K562 (cell line): ENCODE data around the gene NIN. TPM values are rescaled to one million over a fixed set of nuclear protein-coding genes. Genes with fewer than 3 reads are reported as not detected.

Source experiments
- ATAC-seq: fragments of 200-7000 bp; cut with Tn5 transposase; 3 replicates; pipeline ENCODE4 v1.9.1; 2020; ENCODE audit warnings: moderate library complexity
- BruUV-seq: library from RNA; stranded (reverse); fragments of 400-500 nt; replicated peaks from 2 replicates; lab custom pipeline; 2021; lab: Mats Ljungman, UMichigan
- CTCF ChIA-PET: fragments of 300-600 bp; formaldehyde crosslinking; extraction: SDS; loops from one replicate; lab custom pipeline; 2021; ENCODE audit warnings: low intra/inter-chr PET ratio; lab: Yijun Ruan, JAX
- POLR2A ChIA-PET: fragments of 300-600, 350-650 bp; sonication (Branson Sonifier 250); formaldehyde crosslinking; extraction: SDS; loops from one replicate; lab custom pipeline; 2021; ENCODE audit warnings: antibody characterized with exemption, inconsistent platforms; lab: Yijun Ruan, JAX
- DNase-seq, 4 experiments: peaks; one replicate each; pipeline versions ENCODE4 v3.0.0 to v3.0.0-alpha.2; 2011 to 2018; ENCODE audit warnings: low spot score in 3 of 4, mixed read lengths in 3 of 4; ENCODE audit errors: extremely low read depth in 1 of 4
- FAIRE-seq: peaks from 2 replicates; lab custom pipeline; 2011; peaks lifted over from hg19 to GRCh38; lab: Jason Lieb, UNC
- H2AFZ ChIP-seq: 2 replicates; pipeline ENCODE4 v1.6.0; 2011; ENCODE audit warnings: low read depth, low read length, control low read depth, inconsistent platforms
- H3K27ac ChIP-seq: fragments of 200-600 bp; 3 replicates; pipeline ENCODE4 v1.8.0; 2011; ENCODE audit warnings: low read depth, mild to moderate bottlenecking, control low read depth, inconsistent platforms, low read length, moderate library complexity, mixed read lengths; ENCODE audit errors: extremely low read depth
- H3K27me3 ChIP-seq, 2 experiments: fragments of 300-600 bp in 1 of 2; 2 replicates in 1 of 2; 3 replicates in 1 of 2; pipeline versions ENCODE4 v1.6.0 to v1.8.0; 2011; ENCODE audit warnings: inconsistent platforms in 2 of 2, low read length in 2 of 2, mild to moderate bottlenecking in 1 of 2, mixed read lengths in 1 of 2, moderate library complexity in 1 of 2; ENCODE audit not compliant: control insufficient read depth in 2 of 2, insufficient read depth in 2 of 2
- H3K36me3 ChIP-seq: fragments of 300-600 bp; 3 replicates; pipeline ENCODE4 v1.8.0; 2011; ENCODE audit warnings: mild to moderate bottlenecking, low read length, inconsistent platforms; ENCODE audit not compliant: control insufficient read depth, insufficient read depth
- H3K4me1 ChIP-seq, 2 experiments: fragments of 200-600 bp in 1 of 2; replicated peaks in 1 of 2; 2 replicates in 1 of 2; 3 replicates in 1 of 2; pipeline versions ENCODE4 v1.5.1 to v1.8.0; 2011; ENCODE audit warnings: inconsistent platforms in 2 of 2, low read length in 2 of 2, mild to moderate bottlenecking in 1 of 2, mixed read lengths in 1 of 2, moderate library complexity in 1 of 2; ENCODE audit not compliant: control insufficient read depth in 2 of 2, insufficient read depth in 2 of 2
- H3K4me2 ChIP-seq: 2 replicates; pipeline ENCODE4 v1.6.1; 2011; ENCODE audit warnings: low read length, control low read depth, inconsistent platforms, mixed read lengths; ENCODE audit not compliant: insufficient read depth
- H3K4me3 ChIP-seq: fragments of 200-600 bp; sonication (generic), shearing (Covaris generic); 2 replicates; pipeline ENCODE4 v1.5.1; 2016; ENCODE audit warnings: control low read depth, inconsistent platforms
- H3K79me2 ChIP-seq: fragments of 200-600 bp; 3 replicates; pipeline ENCODE4 v1.8.0; 2011; ENCODE audit warnings: low read length, inconsistent platforms; ENCODE audit not compliant: control insufficient read depth, insufficient read depth
- H3K9ac ChIP-seq, 2 experiments: 2 replicates each; pipeline versions ENCODE4 v1.6.0 to v1.6.1; 2011; ENCODE audit warnings: low read depth in 2 of 2, low read length in 2 of 2, control low read depth in 1 of 2, inconsistent platforms in 1 of 2, mild to moderate bottlenecking in 1 of 2, mixed read lengths in 1 of 2; ENCODE audit not compliant: insufficient read depth in 1 of 2
- H3K9me1 ChIP-seq: one replicate; pipeline ENCODE4 v1.6.0; 2011; ENCODE audit warnings: inconsistent platforms, mild to moderate bottlenecking, low read length, moderate library complexity; ENCODE audit not compliant: control insufficient read depth, insufficient read depth
- H3K9me3 ChIP-seq: replicated peaks from 2 replicates; pipeline ENCODE4 v1.5.1; 2011; ENCODE audit warnings: low read depth, low read length, inconsistent platforms; ENCODE audit not compliant: control insufficient read depth, insufficient read depth
- H4K20me1 ChIP-seq: replicated peaks from 2 replicates; pipeline ENCODE4 v1.6.1; 2011; ENCODE audit warnings: low read length, inconsistent platforms, mixed read lengths; ENCODE audit not compliant: control insufficient read depth, insufficient read depth
- CEBPG ChIP-seq, 3 experiments: fragments of 200-800 bp in 1 of 3; sonication (Bioruptor generic) in 1 of 3; sonication (generic) in 1 of 3; formaldehyde crosslinking in 1 of 3; IDR thresholded peaks in 2 of 3; conservative IDR thresholded peaks in 1 of 3; 2 replicates each; pipeline versions ENCODE4 v1.6.1 to v1.8.0; 2016 to 2022; ENCODE audit warnings: missing compliant biosample characterization in 2 of 3, missing genetic modification characterization in 2 of 3, mild to moderate bottlenecking in 1 of 3, missing genetic modification reagents in 1 of 3
- CREBBP ChIP-seq: IDR thresholded peaks from one replicate; pipeline ENCODE4 v1.6.1; 2012; ENCODE audit warnings: low read depth, mild to moderate bottlenecking, control low read depth, inconsistent platforms, low read length
- EHMT2 ChIP-seq: fragments of 450-650 bp; IDR thresholded peaks from 2 replicates; pipeline ENCODE4 v1.6.1; 2018; ENCODE audit warnings: antibody characterized with exemption
- ETV1 ChIP-seq: fragments of 450-650 bp; conservative IDR thresholded peaks from 2 replicates; pipeline ENCODE4 v1.6.1; 2016; ENCODE audit warnings: missing genetic modification characterization, control low read depth, low read depth, missing compliant biosample characterization
- FOSL1 ChIP-seq: fragments of 200-800 bp; sonication (Bioruptor generic); conservative IDR thresholded peaks from 2 replicates; pipeline ENCODE4 v1.6.1; 2016; ENCODE audit warnings: missing genetic modification characterization, missing compliant biosample characterization
- KLF6 ChIP-seq: fragments of 250-450 bp; sonication (Bioruptor Pico); IDR thresholded peaks from 2 replicates; pipeline ENCODE4 v1.4.0; 2020; ENCODE audit warnings: mild to moderate bottlenecking, moderate library complexity, borderline replicate concordance
- PRMT5 ChIP-seq: sonication (generic); formaldehyde crosslinking; IDR thresholded peaks from 2 replicates; pipeline ENCODE4 v1.5.0; 2020; ENCODE audit warnings: missing genetic modification reagents
- PURB ChIP-seq: sonication (generic); formaldehyde crosslinking; IDR thresholded peaks from 2 replicates; pipeline ENCODE4 v1.9.0; 2021; ENCODE audit warnings: low read depth, mild to moderate bottlenecking, missing genetic modification reagents
- PYGO2 ChIP-seq: fragments of 450-650 bp; IDR thresholded peaks from 2 replicates; pipeline ENCODE4 v1.6.1; 2016; ENCODE audit warnings: mild to moderate bottlenecking, missing genetic modification characterization, moderate library complexity, missing compliant biosample characterization
- RBM15 ChIP-seq: fragments of 200-400 bp; formaldehyde crosslinking; IDR thresholded peaks from 2 replicates; pipeline ENCODE4 v1.6.1; 2018; ENCODE audit warnings: mild to moderate bottlenecking, low read length, moderate library complexity; ENCODE audit not compliant: insufficient read depth
- SMARCC2 ChIP-seq: fragments of 450-650 bp; IDR thresholded peaks from 2 replicates; pipeline ENCODE4 v1.6.1; 2017; ENCODE audit warnings: antibody characterized with exemption, moderate library complexity, mild to moderate bottlenecking, low read depth
- ZNF282 ChIP-seq: sonication (generic); formaldehyde crosslinking; IDR thresholded peaks from 2 replicates; pipeline ENCODE4 v1.8.1; 2023; ENCODE audit warnings: missing genetic modification reagents
- ZNF644 ChIP-seq: fragments of 200-800 bp; sonication (Bioruptor generic); IDR thresholded peaks from 2 replicates; pipeline ENCODE4 v1.6.1; 2016; ENCODE audit warnings: low read depth, missing genetic modification characterization, missing compliant biosample characterization
- ZNF785 ChIP-seq: fragments of 250-450 bp; sonication (Bioruptor Pico); IDR thresholded peaks from 2 replicates; pipeline ENCODE4 v1.4.0; 2020; ENCODE audit warnings: mild to moderate bottlenecking
- WGBS: fragments of 100-300 bp; shearing (Covaris generic); methylation state at CpG from one replicate; pipeline ENCODE4 v1.1.6; 2016; ENCODE audit warnings: low coverage, mixed read lengths; ENCODE audit not compliant: insufficient coverage; ENCODE audit errors: missing lambda C conversion rate; 5-methylcytosine and 5-hydroxymethylcytosine counted together
- in situ Hi-C: fragments of 300-500 bp; cut with MboI; formaldehyde crosslinking; loops from 4 replicates; pipeline ENCODE4 v1.15.0; 2018; ENCODE audit warnings: inconsistent platforms, mixed read lengths
- intact Hi-C: fragments of 100-400 bp; cut with micrococcal nuclease; formaldehyde crosslinking; loops from 2 replicates; pipeline ENCODE4 v1.14.2; 2022
- polyA plus RNA-seq, 8 experiments: library from polyadenylated mRNA; depleted of rRNA in 4 of 8; stranded (reverse) in 5 of 8; unstranded in 3 of 8; fragments of >200 nt; fragmentation: Nextera tagmentation in 2 of 8; fragmentation: Illumina TruSeq in 1 of 8; extraction: Ambion mirVana in 2 of 8; extraction: Trizol in 1 of 8; gene quantifications; 2 replicates each; pipeline versions ENCODE4 v1.2.1 to v1.2.3, GENCODE V29; 2011 to 2014; ENCODE audit warnings: inconsistent platforms in 1 of 8, missing spikeins in 1 of 8
- total RNA-seq, 7 experiments: library from RNA; depleted of rRNA in 6 of 7; stranded (reverse); fragments of >200 nt in 6 of 7; fragmentation: Illumina TruSeq in 2 of 7; extraction: Trizol in 2 of 7; gene quantifications; 2 replicates each; pipeline versions ENCODE4 v1.2.1 to v1.2.3, GENCODE V29; 2011 to 2021; ENCODE audit warnings: low replicate concordance in 1 of 7
- TF ChIP-seq, protein P1 (sequence below), 3 experiments: IDR thresholded peaks in 2 of 3; conservative IDR thresholded peaks in 1 of 3; 2 replicates each; pipeline ENCODE4 v1.5.1; 2011 to 2012; ENCODE audit warnings: low read length in 3 of 3, mild to moderate bottlenecking in 3 of 3, control low read depth in 2 of 3, improper control_type of control experiment in 1 of 3, inconsistent platforms in 1 of 3, low read depth in 1 of 3, mixed read lengths in 1 of 3, moderate library complexity in 1 of 3; ENCODE audit not compliant: insufficient read depth in 2 of 3
- TF ChIP-seq, protein P2 (sequence below): fragments of 450-650 bp; formaldehyde crosslinking; IDR thresholded peaks from 2 replicates; pipeline ENCODE4 v1.4.0; 2022; ENCODE audit warnings: mild to moderate bottlenecking, moderate library complexity
- TF ChIP-seq, protein P3 (sequence below): sonication (generic); formaldehyde crosslinking; IDR thresholded peaks from 2 replicates; pipeline ENCODE4 v1.4.0; 2020; ENCODE audit warnings: mild to moderate bottlenecking, missing genetic modification reagents

Gene NIN
- total and polyA plus RNA-seq, 9 of the 15 experiments (the other 6 are each of a cell fraction or from before 2014, with no cell fraction given): 0.84 to 8.4 (median 5.0) TPM

DNA sequence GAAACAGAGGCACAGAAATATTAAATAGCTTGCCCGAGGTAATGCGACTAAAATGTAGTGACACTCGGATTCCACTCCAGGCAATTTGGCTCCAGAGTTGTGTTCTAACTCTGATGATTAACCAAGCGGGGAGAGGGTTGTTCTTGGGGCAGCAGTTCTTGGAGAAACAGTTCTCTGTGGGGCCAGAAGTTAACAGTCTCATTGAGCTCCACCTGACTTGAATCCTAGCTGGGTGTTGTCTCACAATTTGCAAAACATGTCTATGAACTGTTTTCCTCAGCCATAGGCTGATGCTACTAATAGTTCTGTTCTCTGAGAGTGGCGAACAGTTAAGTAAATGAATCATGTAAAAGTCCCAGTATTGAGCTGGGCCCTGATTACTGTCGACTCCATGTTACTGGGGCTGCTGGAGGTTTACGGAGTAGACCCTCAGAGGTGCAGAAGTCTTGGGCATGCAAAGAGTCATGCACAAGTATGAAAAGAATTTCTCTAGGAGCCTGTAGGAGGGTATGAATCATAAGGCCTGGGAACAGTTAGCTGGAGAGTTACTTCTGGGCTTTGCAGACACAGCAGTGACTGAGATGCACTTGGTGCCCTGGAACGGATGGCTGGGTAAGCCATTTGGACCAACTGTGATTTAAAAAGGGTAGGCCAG, 15.4 kb upstream of the NIN start:
- no peaks in the 10 kb centered on the region for H3K9me3 ChIP-seq
- ATAC-seq (no peak), FAIRE-seq (no peak), DNase-seq (no peak)
- ChIA-PET CTCF (no interaction called here), POLR2A (no interaction called here)
- H3K27me3 ChIP-seq: peaks cover 0 to 6% of the 10 kb centered on the region in 2 experiments; a peak in 1 of 5 replicates
- H3K79me2 ChIP-seq: no peaks in the 10 kb centered on the region
- no peaks in the 10 kb centered on the region for H4K20me1 ChIP-seq
- intact Hi-C loops: no loop called here
- no peak overlapping the region for H3K4me2 ChIP-seq
- no peaks in the 10 kb centered on the region for H3K36me3 ChIP-seq
- H3K9me1 ChIP-seq: no peaks in the 10 kb centered on the region
- 4% methylated on average over 8 of the region's 8 CpGs for WGBS
- BruUV-seq: no TSS peak
- H2AFZ ChIP-seq: no peak overlapping the region
- H3K4me1 ChIP-seq: no peaks in the 10 kb centered on the region; a peak in 1 of 5 replicates
- H3K9ac ChIP-seq: no peak overlapping the region
- H3K27ac ChIP-seq: no peak overlapping the region
- no peak overlapping the region for H3K4me3 ChIP-seq
- in situ Hi-C loops: no loop called here
- no peak for TF ChIP-seq SMARCC2
- TF ChIP-seq ZNF785 (CRISPR knock-in tag): no peak
- no peak for TF ChIP-seq CEBPG (CRISPR knock-in tag; IDR thresholded peaks at IDR 0.05)
- no peak for TF ChIP-seq CEBPG (tag; conservative IDR thresholded peaks at IDR 0.05 in 1 of 2, IDR thresholded peaks at IDR 0.05 in 1 of 2)
- no peak for TF ChIP-seq ZNF644 (tag)
- no peak for TF ChIP-seq EHMT2
- no peak for TF ChIP-seq RBM15
- TF ChIP-seq KLF6 (CRISPR knock-in tag): no peak
- no peak for TF ChIP-seq FOSL1
- no peak for TF ChIP-seq PRMT5 (CRISPR knock-in tag)
- TF ChIP-seq PYGO2 (tag): no peak
- TF ChIP-seq, protein P1, sequence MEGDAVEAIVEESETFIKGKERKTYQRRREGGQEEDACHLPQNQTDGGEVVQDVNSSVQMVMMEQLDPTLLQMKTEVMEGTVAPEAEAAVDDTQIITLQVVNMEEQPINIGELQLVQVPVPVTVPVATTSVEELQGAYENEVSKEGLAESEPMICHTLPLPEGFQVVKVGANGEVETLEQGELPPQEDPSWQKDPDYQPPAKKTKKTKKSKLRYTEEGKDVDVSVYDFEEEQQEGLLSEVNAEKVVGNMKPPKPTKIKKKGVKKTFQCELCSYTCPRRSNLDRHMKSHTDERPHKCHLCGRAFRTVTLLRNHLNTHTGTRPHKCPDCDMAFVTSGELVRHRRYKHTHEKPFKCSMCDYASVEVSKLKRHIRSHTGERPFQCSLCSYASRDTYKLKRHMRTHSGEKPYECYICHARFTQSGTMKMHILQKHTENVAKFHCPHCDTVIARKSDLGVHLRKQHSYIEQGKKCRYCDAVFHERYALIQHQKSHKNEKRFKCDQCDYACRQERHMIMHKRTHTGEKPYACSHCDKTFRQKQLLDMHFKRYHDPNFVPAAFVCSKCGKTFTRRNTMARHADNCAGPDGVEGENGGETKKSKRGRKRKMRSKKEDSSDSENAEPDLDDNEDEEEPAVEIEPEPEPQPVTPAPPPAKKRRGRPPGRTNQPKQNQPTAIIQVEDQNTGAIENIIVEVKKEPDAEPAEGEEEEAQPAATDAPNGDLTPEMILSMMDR (IDR thresholded peaks at IDR 0.05 in 2 of 3, conservative IDR thresholded peaks at IDR 0.05 in 1 of 3; ENCODE audit: insufficient read depth in 2 of 3, low read depth in 1 of 3, low read length in 3 of 3): no peak
- no peak for TF ChIP-seq PURB (CRISPR knock-in tag)
- no peak for TF ChIP-seq ETV1 (tag)
- TF ChIP-seq, protein P2, sequence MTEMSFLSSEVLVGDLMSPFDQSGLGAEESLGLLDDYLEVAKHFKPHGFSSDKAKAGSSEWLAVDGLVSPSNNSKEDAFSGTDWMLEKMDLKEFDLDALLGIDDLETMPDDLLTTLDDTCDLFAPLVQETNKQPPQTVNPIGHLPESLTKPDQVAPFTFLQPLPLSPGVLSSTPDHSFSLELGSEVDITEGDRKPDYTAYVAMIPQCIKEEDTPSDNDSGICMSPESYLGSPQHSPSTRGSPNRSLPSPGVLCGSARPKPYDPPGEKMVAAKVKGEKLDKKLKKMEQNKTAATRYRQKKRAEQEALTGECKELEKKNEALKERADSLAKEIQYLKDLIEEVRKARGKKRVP: no peak
- TF ChIP-seq ZNF282 (CRISPR knock-in tag): no peak
- no peak for TF ChIP-seq CREBBP
- TF ChIP-seq, protein P3, sequence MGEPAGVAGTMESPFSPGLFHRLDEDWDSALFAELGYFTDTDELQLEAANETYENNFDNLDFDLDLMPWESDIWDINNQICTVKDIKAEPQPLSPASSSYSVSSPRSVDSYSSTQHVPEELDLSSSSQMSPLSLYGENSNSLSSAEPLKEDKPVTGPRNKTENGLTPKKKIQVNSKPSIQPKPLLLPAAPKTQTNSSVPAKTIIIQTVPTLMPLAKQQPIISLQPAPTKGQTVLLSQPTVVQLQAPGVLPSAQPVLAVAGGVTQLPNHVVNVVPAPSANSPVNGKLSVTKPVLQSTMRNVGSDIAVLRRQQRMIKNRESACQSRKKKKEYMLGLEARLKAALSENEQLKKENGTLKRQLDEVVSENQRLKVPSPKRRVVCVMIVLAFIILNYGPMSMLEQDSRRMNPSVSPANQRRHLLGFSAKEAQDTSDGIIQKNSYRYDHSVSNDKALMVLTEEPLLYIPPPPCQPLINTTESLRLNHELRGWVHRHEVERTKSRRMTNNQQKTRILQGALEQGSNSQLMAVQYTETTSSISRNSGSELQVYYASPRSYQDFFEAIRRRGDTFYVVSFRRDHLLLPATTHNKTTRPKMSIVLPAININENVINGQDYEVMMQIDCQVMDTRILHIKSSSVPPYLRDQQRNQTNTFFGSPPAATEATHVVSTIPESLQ: no peak
